ENCODE data around the gene CSNK2A3. TPM values are rescaled to one million over a fixed set of nuclear protein-coding genes. Genes with fewer than 3 reads are reported as not detected.

Gene CSNK2A3
- total RNA-seq, 3 donors from 2014 or later, result 1.0 to 2.6 (median 1.3) TPM

DNA sequence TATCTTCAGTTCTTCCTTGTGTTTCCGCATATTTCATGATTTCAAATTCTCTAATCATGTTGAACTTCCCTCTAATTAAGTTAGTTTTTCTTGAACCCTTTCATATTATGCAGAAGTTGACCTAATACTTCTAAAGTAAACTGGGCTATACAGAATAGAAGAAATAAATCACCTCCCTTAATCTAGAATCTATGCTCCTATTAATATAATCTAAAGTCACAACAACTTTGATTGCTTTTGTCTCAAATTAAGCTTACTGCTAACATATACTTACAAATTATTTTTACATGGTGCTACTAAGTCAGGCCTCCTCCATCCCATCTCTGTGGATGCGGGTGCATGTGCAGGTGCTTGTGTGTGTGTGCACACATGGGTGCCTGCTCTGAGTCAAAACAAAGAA, 27.3 kb upstream of the CSNK2A3 start:
- no peaks in the 10 kb centered on the region for H3K36me3 ChIP-seq
- no peak for DNase-seq (ENCODE audit: low spot score in 2 of 2)
- H3K9me3 ChIP-seq, result no peaks in the 10 kb centered on the region
- H3K27me3 ChIP-seq, result no peaks in the 10 kb centered on the region
- no peak overlapping the region for H3K27ac ChIP-seq
- H3K4me3 ChIP-seq, result no peak overlapping the region
- intact Hi-C loops (cut with DNase I; ENCODE audit: low total_unique reads), result no loop called here
- H3K4me1 ChIP-seq, result no peaks in the 10 kb centered on the region
- TF ChIP-seq, protein P1, sequence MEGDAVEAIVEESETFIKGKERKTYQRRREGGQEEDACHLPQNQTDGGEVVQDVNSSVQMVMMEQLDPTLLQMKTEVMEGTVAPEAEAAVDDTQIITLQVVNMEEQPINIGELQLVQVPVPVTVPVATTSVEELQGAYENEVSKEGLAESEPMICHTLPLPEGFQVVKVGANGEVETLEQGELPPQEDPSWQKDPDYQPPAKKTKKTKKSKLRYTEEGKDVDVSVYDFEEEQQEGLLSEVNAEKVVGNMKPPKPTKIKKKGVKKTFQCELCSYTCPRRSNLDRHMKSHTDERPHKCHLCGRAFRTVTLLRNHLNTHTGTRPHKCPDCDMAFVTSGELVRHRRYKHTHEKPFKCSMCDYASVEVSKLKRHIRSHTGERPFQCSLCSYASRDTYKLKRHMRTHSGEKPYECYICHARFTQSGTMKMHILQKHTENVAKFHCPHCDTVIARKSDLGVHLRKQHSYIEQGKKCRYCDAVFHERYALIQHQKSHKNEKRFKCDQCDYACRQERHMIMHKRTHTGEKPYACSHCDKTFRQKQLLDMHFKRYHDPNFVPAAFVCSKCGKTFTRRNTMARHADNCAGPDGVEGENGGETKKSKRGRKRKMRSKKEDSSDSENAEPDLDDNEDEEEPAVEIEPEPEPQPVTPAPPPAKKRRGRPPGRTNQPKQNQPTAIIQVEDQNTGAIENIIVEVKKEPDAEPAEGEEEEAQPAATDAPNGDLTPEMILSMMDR (IDR thresholded peaks at IDR 0.05), result no peak
- TF ChIP-seq POLR2A (IDR thresholded peaks at IDR 0.05), result no peak
- no peak for TF ChIP-seq POLR2AphosphoS5 (IDR thresholded peaks at IDR 0.05)

DNA sequence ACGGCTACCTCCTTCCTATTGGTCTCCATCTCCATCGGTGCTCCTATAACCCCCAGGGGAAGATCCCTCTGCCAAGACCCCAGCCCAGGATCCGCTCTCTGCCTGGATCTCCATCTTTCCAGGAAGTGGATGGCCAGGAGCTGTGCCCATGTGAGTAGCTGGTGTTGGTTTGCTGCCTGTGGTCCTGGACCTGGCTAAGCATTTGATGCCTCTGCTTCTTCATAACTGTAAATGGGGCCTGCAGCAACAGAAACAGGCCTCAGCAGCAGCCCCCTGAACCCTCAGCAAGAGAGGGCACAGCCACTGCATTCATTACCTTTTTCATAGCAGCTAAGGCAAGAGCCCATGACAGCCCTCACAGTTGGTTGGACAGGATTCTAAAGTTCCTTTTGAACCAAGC, 26.6 kb upstream of the CSNK2A3 start:
- Histone ChIP-seq H3K4me3 (no peak overlapping the region), H3K36me3 (no peaks in the 10 kb centered on the region), H3K9me3 (no peaks in the 10 kb centered on the region), H3K4me1 (no peaks in the 10 kb centered on the region), H3K27me3 (no peaks in the 10 kb centered on the region), H3K27ac (no peak overlapping the region)
- intact Hi-C loops (cut with DNase I; ENCODE audit: low total_unique reads), result no loop called here
- TF ChIP-seq POLR2A (IDR thresholded peaks at IDR 0.05), result no peak
- TF ChIP-seq, protein P1 (IDR thresholded peaks at IDR 0.05), result no peak
- no peak for TF ChIP-seq POLR2AphosphoS5 (IDR thresholded peaks at IDR 0.05)
- DNase-seq (ENCODE audit: low spot score in 2 of 2), result no peak

DNA sequence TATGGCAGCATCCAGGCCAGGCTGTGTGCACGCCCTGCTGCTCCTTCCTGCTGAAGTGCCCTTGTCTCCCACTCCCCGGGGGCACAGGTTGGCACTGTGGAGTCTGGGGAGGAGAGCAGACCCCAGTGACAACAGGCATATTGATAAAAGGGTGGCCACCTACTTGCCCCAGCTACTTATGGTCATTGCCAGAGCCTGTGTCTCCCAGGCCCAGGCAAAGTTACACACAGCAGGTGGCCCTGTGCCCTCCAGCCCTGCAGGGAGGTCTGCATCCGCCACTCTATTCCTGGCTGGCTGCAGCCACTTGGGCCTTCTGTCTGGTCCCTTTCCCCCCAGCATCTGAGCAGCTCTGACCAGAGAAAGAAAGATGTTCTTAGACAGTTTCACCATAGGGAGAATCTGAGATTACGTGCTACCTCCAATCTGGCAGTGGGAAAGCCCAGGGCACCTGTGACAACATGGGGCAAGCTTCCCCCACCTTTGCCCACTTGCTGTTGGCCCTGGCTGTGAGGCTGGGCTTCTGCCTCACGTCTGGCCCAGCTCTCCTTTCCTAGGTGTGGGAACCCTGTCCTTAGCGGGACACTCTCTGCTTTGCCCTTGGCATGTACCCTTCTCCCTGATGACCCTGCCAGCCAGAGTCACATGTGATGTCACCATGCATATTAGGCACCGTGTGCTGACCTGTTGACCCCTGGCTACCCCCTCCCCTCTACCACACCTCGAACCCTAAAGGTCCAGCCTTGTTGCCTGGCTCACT, 25.3 kb upstream of the CSNK2A3 start:
- no peaks in the 10 kb centered on the region for H3K9me3 ChIP-seq
- H3K27me3 ChIP-seq, result no peaks in the 10 kb centered on the region
- TF ChIP-seq, protein P1 (IDR thresholded peaks at IDR 0.05), result no peak
- H3K36me3 ChIP-seq, result no peaks in the 10 kb centered on the region
- no peaks in the 10 kb centered on the region for H3K4me1 ChIP-seq
- H3K4me3 ChIP-seq, result no peak overlapping the region
- DNase-seq (ENCODE audit: low spot score in 2 of 2), result no peak
- no peak overlapping the region for H3K27ac ChIP-seq
- intact Hi-C loops (cut with DNase I; ENCODE audit: low total_unique reads), result no loop called here

DNA sequence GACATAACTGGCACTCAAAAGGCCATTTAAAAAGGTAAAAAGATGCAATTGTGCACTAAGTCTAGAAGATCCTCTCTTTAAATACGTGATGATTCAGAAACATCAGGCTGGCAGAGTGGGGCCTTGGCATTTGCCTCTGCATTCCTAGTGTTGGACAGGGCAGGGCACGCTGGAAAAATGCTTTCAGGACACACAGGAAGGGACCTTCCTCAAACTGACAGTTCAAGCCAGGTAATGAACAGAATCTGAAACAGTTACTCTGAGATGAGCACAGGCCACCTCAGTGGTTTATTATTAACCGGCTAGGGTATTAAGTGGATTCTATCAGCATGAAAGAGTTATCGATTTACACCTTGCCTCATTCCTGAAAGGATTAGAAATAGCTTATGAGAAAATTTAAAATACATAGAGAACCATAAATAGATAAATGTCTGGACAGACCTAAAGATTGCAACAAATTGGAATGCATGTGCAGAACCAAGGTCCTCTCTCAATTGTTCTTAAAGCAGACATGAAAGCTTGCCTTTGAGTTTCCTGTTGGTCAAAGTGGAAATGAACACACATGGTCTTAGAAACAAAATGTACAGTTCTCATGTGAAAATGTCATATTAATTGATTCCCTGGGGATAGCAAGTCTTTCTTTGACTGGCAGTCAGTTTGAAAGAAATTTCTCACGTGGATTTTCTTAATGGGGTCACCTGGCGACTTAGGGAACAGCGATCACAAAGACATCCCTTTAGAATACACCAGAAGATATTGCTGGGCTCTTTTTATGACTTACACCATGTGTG, 21.5 kb upstream of the CSNK2A3 start:
- Histone ChIP-seq H3K4me3 (no peak overlapping the region), H3K27ac (no peak overlapping the region), H3K4me1 (no peaks in the 10 kb centered on the region), H3K36me3 (no peaks in the 10 kb centered on the region), H3K9me3 (no peaks in the 10 kb centered on the region), H3K27me3 (no peaks in the 10 kb centered on the region)
- no peak for TF ChIP-seq POLR2AphosphoS5 (IDR thresholded peaks at IDR 0.05)
- TF ChIP-seq, protein P1 (IDR thresholded peaks at IDR 0.05), result no peak
- intact Hi-C loops (cut with DNase I; ENCODE audit: low total_unique reads), result no loop called here
- no peak for DNase-seq (ENCODE audit: low spot score in 2 of 2)

DNA sequence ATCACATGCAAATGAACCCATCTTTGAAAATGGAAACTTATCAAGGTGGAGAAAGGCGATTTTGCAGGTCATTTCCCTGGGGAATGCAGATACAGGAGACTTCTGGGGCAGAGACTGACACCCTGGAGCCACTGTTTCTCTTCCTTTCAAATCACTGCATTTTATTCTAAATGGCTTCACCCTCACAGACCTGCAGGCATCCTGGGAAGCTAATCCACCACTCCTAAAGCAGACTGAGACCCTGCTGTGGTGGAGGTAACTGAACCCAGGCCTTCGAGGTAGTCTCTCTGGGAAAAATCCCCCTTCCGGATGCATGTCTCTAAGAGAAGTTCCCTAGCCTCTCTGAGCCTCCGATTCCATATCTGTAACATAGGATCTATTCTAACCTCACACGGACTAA, 20.9 kb upstream of the CSNK2A3 start:
- no peaks in the 10 kb centered on the region for H3K9me3 ChIP-seq
- H3K36me3 ChIP-seq, result no peaks in the 10 kb centered on the region
- no peaks in the 10 kb centered on the region for H3K4me1 ChIP-seq
- H3K27me3 ChIP-seq, result no peaks in the 10 kb centered on the region
- H3K27ac ChIP-seq, result no peak overlapping the region
- intact Hi-C loops (cut with DNase I; ENCODE audit: low total_unique reads), result no loop called here
- no peak overlapping the region for H3K4me3 ChIP-seq
- no peak for DNase-seq (ENCODE audit: low spot score in 2 of 2)
- TF ChIP-seq POLR2A (IDR thresholded peaks at IDR 0.05) (no peak), POLR2AphosphoS5 (IDR thresholded peaks at IDR 0.05) (no peak)
- TF ChIP-seq, protein P1 (IDR thresholded peaks at IDR 0.05), result no peak

All from breast epithelium (tissue), 4 donors.